AG04449 (cell line): ENCODE data around the gene TLE4.
A peak's percentile ranks its signal among the peaks of the same experiment; 100 is the strongest.
"Not testable (repeated sequence)": the region's sequence is repeated elsewhere in the genome, so short reads cannot be mapped to it uniquely, and the experiment has no call there.

ENCODE experiments used
- CTCF ChIA-PET: fragments of 350-600 bp; formaldehyde crosslinking; extraction: SDS; loops from one replicate; lab custom pipeline; 2021; ENCODE audit warnings: antibody characterized with exemption; lab: Yijun Ruan, JAX
- POLR2A ChIA-PET: fragments of 400-600, 350-600 bp; formaldehyde crosslinking; extraction: SDS; loops from one replicate; lab custom pipeline; 2020; ENCODE audit warnings: antibody characterized with exemption, inconsistent platforms; lab: Yijun Ruan, JAX
- DNase-seq: peaks from one replicate; pipeline ENCODE4 v3.0.0-alpha.2; 2010; ENCODE audit warnings: low read depth, low spot score
- H3K4me3 ChIP-seq: 2 replicates; pipeline ENCODE4 v1.5.1; 2011; ENCODE audit warnings: low read depth, mild to moderate bottlenecking, control low read depth, low read length
- CTCF ChIP-seq: IDR thresholded peaks from one replicate; pipeline ENCODE4 v1.5.1; 2011; ENCODE audit warnings: mild to moderate bottlenecking, moderate library complexity, low read length, control low read depth, inconsistent platforms; ENCODE audit not compliant: insufficient read depth; ENCODE audit errors: missing control alignments

Gene TLE4

GRCh38 chr9:79604921-79605562 is 33.3 kb downstream of the TLE4 start:
- DNase-seq = no peak
- no peak for TF ChIP-seq CTCF
- H3K4me3 ChIP-seq = no peak overlapping the region
- POLR2A ChIA-PET = interaction anchor here (1.5 kb wide), 1 partner anchor 33 kb away, joined by 3 read pairs; the partner anchor contains the start of gene TLE4
- CTCF ChIA-PET = interaction anchor here (1.0 kb wide), 1 partner anchor 11 kb away, joined by 3 read pairs; no protein-coding TSS in a partner anchor

- H3K4me3 ChIP-seq, DNase-seq, CTCF ChIA-PET: not testable (repeated sequence)
- POLR2A ChIA-PET = interaction anchor here (1.5 kb wide), 1 partner anchor 35 kb away, joined by 3 read pairs; the partner anchor contains the start of gene TLE4
Observed at GRCh38 chr9:79606529-79606928, 34.8 kb downstream of the TLE4 start.

GRCh38 chr9:79609468-79610018 is 37.8 kb downstream of the TLE4 start:
- DNase-seq = peak; percentile 16
- TF ChIP-seq CTCF = no peak
- H3K4me3 ChIP-seq = no peak overlapping the region
- CTCF ChIA-PET = no interaction called here
- POLR2A ChIA-PET = interaction anchor here (0.8 kb wide), 1 partner anchor 8 kb away, joined by 3 read pairs; no protein-coding TSS in a partner anchor

DNA sequence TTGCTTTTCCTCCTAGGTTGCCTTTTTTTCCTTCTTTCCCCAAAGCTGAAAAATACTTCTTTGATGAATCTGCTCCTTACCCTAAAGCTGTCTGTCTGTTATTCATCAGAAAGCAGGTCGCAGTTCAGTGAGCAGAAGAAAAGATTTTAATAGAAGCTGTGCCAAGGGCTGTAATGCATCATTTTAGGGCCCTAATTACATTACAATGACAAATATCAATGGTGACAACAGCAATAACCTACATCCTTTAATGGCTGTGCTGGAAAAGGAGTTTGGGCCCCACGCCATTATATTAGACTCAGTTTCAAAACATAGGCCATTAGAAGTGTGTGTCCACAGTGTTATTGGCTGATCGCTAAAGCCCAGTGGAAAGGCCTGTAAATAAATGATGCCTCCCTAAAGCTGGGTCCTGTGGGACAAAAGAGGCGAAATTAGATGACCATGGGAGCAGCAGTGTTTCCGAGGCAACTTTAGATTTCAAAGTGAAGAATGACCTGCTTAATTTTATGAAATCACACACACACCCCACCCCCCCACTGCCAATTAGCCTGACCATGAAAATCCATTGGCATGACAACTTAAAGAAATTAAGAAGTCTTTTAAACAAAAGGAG is 38.4 kb downstream of the TLE4 start:
- ChIA-PET POLR2A (interaction anchor here (0.8 to 1.6 kb wide), 5 partner anchors 9 to 481 kb away, joined by 3 to 5 read pairs (median 4); no protein-coding TSS in a partner anchor), CTCF (no interaction called here)
- no peak overlapping the region; the same call in 1 of the 2 replicates for H3K4me3 ChIP-seq
- TF ChIP-seq CTCF = no peak
- DNase-seq = no peak

DNA sequence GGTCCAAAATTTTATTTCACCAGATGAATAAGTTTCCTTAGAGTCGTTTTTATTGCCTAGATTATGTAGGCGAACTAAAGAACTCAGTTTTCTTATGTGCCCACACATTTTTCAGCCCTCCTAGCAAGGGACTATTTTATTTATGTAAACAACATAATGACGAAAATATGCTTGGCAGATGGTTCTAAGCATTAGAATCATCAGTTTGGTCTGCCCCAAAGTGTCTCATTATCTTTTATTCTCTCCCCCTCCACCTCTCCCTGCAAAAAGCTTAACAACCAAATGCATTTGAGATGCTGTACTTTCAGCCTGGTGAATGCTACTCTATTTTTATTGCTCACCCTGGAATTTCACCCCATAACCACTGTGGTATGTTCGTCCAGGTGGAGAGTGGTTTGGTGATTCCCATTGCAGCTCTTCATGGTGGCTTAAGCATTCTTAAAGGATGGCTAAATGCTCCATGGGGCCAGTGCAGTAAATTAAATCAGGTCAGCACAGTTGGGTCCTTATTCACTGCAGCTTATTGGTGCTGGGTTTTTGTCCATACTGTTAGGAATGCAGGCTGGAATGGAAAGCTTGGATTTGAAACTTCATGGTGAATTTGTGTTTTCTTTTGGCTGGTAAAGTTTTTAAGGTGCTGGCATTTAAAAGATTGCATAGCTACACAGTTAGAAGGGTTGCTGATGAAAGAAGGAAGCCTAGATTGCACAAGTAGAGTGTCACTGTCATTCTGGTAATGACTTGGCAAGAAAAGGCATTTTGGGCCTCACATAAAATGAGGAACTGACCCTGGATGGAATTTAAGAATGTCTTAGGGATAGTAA is 39.2 kb downstream of the TLE4 start:
- no peak for TF ChIP-seq CTCF
- H3K4me3 ChIP-seq = no peak overlapping the region
- ChIA-PET POLR2A (interaction anchor here (0.6 to 1.6 kb wide), 11 partner anchors 26 to 984 kb away, joined by 3 to 5 read pairs (median 4); partner anchors contain the start of gene TLE4), CTCF (no interaction called here)
- peak; percentile 99 for DNase-seq

DNA sequence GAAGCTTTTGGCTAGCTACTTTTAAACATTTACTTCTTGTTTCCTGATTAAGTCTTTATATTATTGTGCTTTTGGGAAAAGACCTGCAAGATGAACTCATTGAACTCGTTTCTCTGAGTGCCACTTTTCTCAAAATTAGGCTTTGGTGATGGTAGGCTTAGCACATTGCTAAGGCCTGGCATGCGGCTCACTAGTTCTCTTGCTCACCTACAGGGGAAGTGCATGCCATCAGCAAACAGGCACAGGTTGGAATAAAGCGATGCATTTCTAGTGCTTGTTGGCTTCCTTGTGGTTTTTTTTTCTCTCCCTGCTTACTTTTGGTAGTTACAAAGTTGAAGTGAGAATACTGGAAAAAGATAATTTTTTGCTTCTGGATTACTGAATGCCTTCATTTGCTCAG is 41.4 kb downstream of the TLE4 start:
- no peak overlapping the region for H3K4me3 ChIP-seq
- ChIA-PET POLR2A (no interaction called here), CTCF (no interaction called here)
- no peak for DNase-seq
- no peak for TF ChIP-seq CTCF
